Tibial nerve (tissue), 3 donors: ENCODE measurements around the gene RPS8.
"Not testable (repeated sequence)": the region's sequence is repeated elsewhere in the genome, so short reads cannot be mapped to it uniquely, and the experiment has no call there.

Source experiments
- CTCF ChIP-seq, 5 experiments: fragments of 200-600 bp in 3 of 5; fragments of 450-650 bp in 2 of 5; sonication (generic) in 3 of 5; IDR thresholded peaks; one replicate each; pipeline ENCODE4 v1.5.1; 2016 to 2019; ENCODE audit warnings: antibody characterized with exemption in 5 of 5, mild to moderate bottlenecking in 3 of 5, moderate library complexity in 2 of 5
- POLR2A ChIP-seq, 2 donors: fragments of 450-650 bp; IDR thresholded peaks; one replicate each; pipeline ENCODE4 v1.6.1; 2017; ENCODE audit warnings: antibody characterized with exemption in 2 of 2, mild to moderate bottlenecking in 2 of 2, moderate library complexity in 2 of 2

GRCh38 chr1:44815926-44816325 lies 40.6 kb downstream of the RPS8 start:
- TF ChIP-seq CTCF, POLR2A (IDR thresholded peaks at IDR 0.05): not testable (repeated sequence)
